ENCODE measurements around the gene SAP30. TPM values are rescaled to one million over a fixed set of nuclear protein-coding genes. Genes with fewer than 3 reads are reported as not detected.

Gene SAP30
- total and polyA plus RNA-seq, 9 of the 15 experiments (the other 6 are each of a cell fraction or from before 2014, with no cell fraction given): 5.9 to 51.1 (median 32.6) TPM

DNA sequence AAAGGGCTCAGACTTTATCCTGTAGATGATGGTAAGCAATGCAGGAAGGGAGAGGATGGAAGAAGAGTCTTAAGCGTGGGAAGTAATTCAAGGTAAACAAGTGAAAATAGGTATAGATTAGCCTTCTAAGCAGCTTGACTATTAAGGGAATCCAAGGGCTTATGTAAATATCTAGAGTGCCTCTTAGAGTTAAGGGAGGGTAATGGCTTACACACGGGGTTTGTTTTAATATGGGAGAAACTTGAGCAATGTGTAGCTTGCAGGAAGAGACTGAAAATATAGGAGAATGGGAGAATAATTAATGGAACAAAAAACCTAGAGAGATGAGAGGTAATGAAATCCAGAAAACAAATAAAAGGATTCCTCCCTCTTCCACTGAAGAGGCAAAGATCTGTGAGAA, 12.8 kb upstream of the SAP30 start:
- CTCF ChIA-PET (ENCODE audit: low intra/inter-chr PET ratio): no interaction called here
- no peaks in the 10 kb centered on the region for H3K9me1 ChIP-seq (ENCODE audit: control insufficient read depth, insufficient read depth, low read length)
- no peaks in the 10 kb centered on the region for H3K27me3 ChIP-seq (ENCODE audit: control insufficient read depth in 2 of 2, insufficient read depth in 2 of 2, low read length in 2 of 2)
- intact Hi-C loops (cut with micrococcal nuclease) (no loop called here), in situ Hi-C loops (cut with MboI) (no loop called here)
- no peak for FAIRE-seq
- no peaks in the 10 kb centered on the region for H3K4me1 ChIP-seq (replicated peaks in 1 of 2; ENCODE audit: control insufficient read depth in 2 of 2, insufficient read depth in 2 of 2, low read length in 2 of 2)
- BruUV-seq (replicated peaks): no TSS peak
- H2AFZ ChIP-seq (ENCODE audit: low read depth, low read length): no peak overlapping the region
- H3K9ac ChIP-seq (ENCODE audit: insufficient read depth in 1 of 2, low read depth in 2 of 2, low read length in 2 of 2): no peak overlapping the region
- H3K4me3 ChIP-seq: no peak overlapping the region
- no peaks in the 10 kb centered on the region for H3K79me2 ChIP-seq (ENCODE audit: control insufficient read depth, insufficient read depth, low read length)
- H4K20me1 ChIP-seq (replicated peaks; ENCODE audit: control insufficient read depth, insufficient read depth, low read length): no peaks in the 10 kb centered on the region
- H3K4me2 ChIP-seq (ENCODE audit: insufficient read depth, low read length): no peak overlapping the region
- POLR2A ChIA-PET: interaction anchor here (0.9 to 1.9 kb wide), 4 partner anchors 11 to 22 kb away, joined by 3 to 6 read pairs (median 6); no protein-coding TSS in a partner anchor
- TF ChIP-seq, protein P1, sequence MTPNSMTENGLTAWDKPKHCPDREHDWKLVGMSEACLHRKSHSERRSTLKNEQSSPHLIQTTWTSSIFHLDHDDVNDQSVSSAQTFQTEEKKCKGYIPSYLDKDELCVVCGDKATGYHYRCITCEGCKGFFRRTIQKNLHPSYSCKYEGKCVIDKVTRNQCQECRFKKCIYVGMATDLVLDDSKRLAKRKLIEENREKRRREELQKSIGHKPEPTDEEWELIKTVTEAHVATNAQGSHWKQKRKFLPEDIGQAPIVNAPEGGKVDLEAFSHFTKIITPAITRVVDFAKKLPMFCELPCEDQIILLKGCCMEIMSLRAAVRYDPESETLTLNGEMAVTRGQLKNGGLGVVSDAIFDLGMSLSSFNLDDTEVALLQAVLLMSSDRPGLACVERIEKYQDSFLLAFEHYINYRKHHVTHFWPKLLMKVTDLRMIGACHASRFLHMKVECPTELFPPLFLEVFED (CRISPR knock-in tag; conservative IDR thresholded peaks at IDR 0.05): no peak
- TF ChIP-seq EZH2 (IDR thresholded peaks at IDR 0.05; ENCODE audit: borderline replicate concordance, low read depth, low read length) (no peak), BCOR (IDR thresholded peaks at IDR 0.05) (no peak), CCAR2 (IDR thresholded peaks at IDR 0.05; ENCODE audit: low read depth, low read length) (no peak), ZNF445 (CRISPR knock-in tag; IDR thresholded peaks at IDR 0.05; ENCODE audit: low read depth) (no peak), ADNP (tag; IDR thresholded peaks at IDR 0.05) (no peak), MED1 (CRISPR knock-in tag; IDR thresholded peaks at IDR 0.05; ENCODE audit: borderline replicate concordance) (no peak), YY1 (IDR thresholded peaks at IDR 0.05; ENCODE audit: borderline replicate concordance in 1 of 3, control insufficient read depth in 1 of 3, extremely low read depth in 1 of 3, insufficient read depth in 3 of 3, insufficient read length in 1 of 3, insufficient replicate concordance in 2 of 3, low read depth in 1 of 3, low read length in 2 of 3) (no peak), POLR2G (IDR thresholded peaks at IDR 0.05; ENCODE audit: low read depth, low read length) (no peak), NUFIP1 (IDR thresholded peaks at IDR 0.05; ENCODE audit: partially characterized antibody) (no peak), CBFB (CRISPR knock-in tag; IDR thresholded peaks at IDR 0.05) (no peak)
- TF ChIP-seq, protein P2, sequence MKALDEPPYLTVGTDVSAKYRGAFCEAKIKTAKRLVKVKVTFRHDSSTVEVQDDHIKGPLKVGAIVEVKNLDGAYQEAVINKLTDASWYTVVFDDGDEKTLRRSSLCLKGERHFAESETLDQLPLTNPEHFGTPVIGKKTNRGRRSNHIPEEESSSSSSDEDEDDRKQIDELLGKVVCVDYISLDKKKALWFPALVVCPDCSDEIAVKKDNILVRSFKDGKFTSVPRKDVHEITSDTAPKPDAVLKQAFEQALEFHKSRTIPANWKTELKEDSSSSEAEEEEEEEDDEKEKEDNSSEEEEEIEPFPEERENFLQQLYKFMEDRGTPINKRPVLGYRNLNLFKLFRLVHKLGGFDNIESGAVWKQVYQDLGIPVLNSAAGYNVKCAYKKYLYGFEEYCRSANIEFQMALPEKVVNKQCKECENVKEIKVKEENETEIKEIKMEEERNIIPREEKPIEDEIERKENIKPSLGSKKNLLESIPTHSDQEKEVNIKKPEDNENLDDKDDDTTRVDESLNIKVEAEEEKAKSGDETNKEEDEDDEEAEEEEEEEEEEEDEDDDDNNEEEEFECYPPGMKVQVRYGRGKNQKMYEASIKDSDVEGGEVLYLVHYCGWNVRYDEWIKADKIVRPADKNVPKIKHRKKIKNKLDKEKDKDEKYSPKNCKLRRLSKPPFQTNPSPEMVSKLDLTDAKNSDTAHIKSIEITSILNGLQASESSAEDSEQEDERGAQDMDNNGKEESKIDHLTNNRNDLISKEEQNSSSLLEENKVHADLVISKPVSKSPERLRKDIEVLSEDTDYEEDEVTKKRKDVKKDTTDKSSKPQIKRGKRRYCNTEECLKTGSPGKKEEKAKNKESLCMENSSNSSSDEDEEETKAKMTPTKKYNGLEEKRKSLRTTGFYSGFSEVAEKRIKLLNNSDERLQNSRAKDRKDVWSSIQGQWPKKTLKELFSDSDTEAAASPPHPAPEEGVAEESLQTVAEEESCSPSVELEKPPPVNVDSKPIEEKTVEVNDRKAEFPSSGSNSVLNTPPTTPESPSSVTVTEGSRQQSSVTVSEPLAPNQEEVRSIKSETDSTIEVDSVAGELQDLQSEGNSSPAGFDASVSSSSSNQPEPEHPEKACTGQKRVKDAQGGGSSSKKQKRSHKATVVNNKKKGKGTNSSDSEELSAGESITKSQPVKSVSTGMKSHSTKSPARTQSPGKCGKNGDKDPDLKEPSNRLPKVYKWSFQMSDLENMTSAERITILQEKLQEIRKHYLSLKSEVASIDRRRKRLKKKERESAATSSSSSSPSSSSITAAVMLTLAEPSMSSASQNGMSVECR (CRISPR knock-in tag; IDR thresholded peaks at IDR 0.05): no peak
- TF ChIP-seq, protein P3, sequence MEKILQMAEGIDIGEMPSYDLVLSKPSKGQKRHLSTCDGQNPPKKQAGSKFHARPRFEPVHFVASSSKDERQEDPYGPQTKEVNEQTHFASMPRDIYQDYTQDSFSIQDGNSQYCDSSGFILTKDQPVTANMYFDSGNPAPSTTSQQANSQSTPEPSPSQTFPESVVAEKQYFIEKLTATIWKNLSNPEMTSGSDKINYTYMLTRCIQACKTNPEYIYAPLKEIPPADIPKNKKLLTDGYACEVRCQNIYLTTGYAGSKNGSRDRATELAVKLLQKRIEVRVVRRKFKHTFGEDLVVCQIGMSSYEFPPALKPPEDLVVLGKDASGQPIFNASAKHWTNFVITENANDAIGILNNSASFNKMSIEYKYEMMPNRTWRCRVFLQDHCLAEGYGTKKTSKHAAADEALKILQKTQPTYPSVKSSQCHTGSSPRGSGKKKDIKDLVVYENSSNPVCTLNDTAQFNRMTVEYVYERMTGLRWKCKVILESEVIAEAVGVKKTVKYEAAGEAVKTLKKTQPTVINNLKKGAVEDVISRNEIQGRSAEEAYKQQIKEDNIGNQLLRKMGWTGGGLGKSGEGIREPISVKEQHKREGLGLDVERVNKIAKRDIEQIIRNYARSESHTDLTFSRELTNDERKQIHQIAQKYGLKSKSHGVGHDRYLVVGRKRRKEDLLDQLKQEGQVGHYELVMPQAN (IDR thresholded peaks at IDR 0.05; ENCODE audit: borderline replicate concordance): no peak
- no peak overlapping the region for H3K27ac ChIP-seq (ENCODE audit: extremely low read depth, low read depth, low read length)
- DNase-seq (ENCODE audit: extremely low read depth in 1 of 4, low spot score in 3 of 4): no peak
- no peaks in the 10 kb centered on the region for H3K9me3 ChIP-seq (replicated peaks; ENCODE audit: control insufficient read depth, insufficient read depth, low read depth, low read length)
- 0 out of 3 replicates have a peak, but pooled peaks have one; percentile 29 for ATAC-seq
- H3K36me3 ChIP-seq (ENCODE audit: control insufficient read depth, insufficient read depth, low read length): no peaks in the 10 kb centered on the region
- WGBS (ENCODE audit: insufficient coverage, low coverage, missing lambda C conversion rate): 20% methylated on average over 2 of the region's 2 CpGs
